Measurements from ENCODE around the gene SH2D3C.

SH2D3C gene, protein sequence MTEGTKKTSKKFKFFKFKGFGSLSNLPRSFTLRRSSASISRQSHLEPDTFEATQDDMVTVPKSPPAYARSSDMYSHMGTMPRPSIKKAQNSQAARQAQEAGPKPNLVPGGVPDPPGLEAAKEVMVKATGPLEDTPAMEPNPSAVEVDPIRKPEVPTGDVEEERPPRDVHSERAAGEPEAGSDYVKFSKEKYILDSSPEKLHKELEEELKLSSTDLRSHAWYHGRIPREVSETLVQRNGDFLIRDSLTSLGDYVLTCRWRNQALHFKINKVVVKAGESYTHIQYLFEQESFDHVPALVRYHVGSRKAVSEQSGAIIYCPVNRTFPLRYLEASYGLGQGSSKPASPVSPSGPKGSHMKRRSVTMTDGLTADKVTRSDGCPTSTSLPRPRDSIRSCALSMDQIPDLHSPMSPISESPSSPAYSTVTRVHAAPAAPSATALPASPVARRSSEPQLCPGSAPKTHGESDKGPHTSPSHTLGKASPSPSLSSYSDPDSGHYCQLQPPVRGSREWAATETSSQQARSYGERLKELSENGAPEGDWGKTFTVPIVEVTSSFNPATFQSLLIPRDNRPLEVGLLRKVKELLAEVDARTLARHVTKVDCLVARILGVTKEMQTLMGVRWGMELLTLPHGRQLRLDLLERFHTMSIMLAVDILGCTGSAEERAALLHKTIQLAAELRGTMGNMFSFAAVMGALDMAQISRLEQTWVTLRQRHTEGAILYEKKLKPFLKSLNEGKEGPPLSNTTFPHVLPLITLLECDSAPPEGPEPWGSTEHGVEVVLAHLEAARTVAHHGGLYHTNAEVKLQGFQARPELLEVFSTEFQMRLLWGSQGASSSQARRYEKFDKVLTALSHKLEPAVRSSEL

DNA sequence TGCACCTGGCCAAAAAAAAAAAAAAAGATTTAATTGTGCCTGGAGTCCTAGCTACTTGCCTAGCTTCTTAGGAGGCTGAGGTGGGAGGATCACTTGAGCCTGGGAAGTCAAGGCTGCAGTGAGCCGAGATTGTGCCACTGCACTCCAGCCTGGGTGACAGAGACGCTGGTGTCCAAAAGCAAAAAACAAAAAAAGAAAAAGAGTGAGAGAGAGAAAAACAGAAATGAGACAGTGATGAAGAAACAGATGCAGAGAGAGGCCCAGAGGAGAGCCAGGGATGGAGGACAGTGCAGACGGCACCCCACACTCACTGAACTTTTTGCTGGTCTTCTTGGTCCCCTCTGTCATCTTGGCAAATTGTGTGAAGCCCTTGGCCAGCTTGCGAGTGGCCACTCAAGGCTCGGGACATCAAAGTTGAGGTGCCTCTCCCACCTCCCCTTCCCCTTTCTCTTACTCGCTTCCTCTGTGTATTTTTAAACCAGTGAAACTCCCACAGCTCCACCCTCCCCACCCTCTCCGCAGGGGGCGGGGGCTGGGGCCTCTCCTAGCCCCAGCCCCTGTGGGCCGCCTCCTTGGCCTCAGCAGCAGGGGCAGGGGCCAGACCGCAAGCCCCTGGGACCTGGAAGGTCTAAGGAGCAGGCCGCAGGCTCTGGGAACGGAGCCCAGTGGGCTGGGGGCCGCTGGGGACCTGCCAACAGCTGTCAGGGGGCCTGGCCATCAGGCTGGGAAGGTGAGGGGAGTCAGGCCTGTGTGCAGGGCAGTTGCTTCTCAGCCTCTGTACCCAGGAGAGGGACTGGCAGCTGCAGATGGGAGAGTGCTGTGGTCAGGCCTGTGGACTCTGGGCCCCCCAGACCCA, at the start of gene SH2D3C:
Gene SH2D3C, minus strand, starts transcription at position 387 of the 856 bp plus-strand sequence. Its CDS starts 39 bp downstream, at position 348.
- Mint-ChIP-seq H3K27ac (peak within 1 kb of the TSS; percentile 90), H3K9me3 (no peaks in the 10 kb centered on the region), H3K4me3 (peak within 1 kb of the TSS; percentile 98), H3K4me1 (peaks cover 22% of the 10 kb centered on the region), H3K27me3 (no peaks in the 10 kb centered on the region), H3K36me3 (peaks cover 8% of the 10 kb centered on the region)
- ATAC-seq (ENCODE audit: low read depth) = peak; percentile 54
- DNase-seq (ENCODE audit: low spot score in 2 of 2) = no peak

DNA sequence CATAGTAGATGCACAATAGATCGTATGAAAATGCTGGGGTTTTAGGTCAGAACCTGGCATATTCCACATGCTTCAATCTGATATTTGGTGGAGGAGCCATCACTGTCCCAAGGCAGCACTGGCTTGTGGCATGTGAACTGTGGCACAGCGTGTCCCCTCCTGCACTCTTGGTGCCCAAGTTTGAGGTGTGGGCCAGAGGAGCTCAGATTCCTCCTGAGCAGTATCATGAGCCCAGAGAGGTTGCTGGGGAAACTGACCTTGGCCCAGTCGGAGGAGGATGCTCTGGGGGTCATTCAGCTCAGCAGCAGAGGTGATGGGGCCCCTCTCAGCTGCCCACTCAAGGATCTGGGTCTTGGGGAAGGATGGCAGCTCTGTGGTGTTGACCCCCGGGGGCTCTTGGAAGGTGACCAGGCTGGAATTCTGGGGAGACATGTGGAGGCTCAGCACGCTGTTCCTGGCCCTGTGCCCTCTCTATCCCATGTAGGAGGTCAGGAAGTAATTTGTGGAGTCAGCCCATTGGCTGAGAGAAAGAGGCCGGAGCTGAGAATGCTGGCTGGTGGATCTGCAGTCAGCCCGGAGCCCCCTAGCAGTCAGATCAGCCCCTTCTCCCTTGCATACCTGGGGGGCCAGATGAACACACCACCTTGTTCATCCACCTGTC, 47.9 kb upstream of the SH2D3C start:
- H3K9me3 Mint-ChIP-seq = no peaks in the 10 kb centered on the region
- no peak overlapping the region for H3K27ac Mint-ChIP-seq
- no peaks in the 10 kb centered on the region for H3K4me1 Mint-ChIP-seq
- H3K27me3 Mint-ChIP-seq = no peaks in the 10 kb centered on the region
- DNase-seq (ENCODE audit: low spot score in 2 of 2) (no peak), ATAC-seq (ENCODE audit: low read depth) (no peak)
- no peak overlapping the region for H3K4me3 Mint-ChIP-seq
- H3K36me3 Mint-ChIP-seq = no peaks in the 10 kb centered on the region

DNA sequence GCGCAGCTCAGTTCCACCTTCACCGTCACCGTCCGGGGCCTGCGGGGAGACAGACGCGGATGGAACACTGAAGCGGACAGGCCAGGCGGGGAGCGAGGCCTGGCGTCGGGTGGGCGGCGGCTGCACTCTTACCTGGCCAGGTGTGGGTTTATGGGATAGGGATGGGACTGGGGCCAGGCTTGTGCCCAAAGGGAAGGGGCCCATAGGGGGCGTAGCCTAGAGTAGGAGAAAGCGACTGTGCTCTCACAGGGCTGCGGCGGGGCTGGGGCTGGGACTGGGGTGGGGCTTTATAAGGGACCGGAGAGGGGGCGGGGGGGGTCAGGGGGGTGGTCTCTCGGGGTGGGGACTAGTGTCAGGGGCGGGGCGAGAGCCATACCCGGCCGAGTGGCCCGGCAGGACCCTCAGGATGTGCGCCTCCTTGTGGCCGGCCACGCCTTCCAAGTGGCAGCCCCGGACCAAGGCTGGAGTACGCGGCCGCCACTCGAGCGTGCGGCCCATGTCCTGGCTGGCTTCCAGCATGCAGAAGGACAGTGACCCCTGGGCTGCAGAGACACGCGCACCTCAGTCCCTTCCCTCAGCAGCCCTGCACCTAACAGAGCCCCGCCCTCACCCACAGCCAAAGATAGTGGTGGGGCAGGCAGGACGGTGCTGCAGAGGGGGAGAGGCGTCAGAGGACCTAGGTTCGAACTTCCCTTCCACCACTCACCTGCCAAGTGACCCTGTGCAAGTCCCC, 47.0 kb upstream of the SH2D3C start:
- DNase-seq (ENCODE audit: low spot score in 2 of 2) (no peak), ATAC-seq (ENCODE audit: low read depth) (peak; percentile 39)
- Mint-ChIP-seq H3K4me3 (no peak overlapping the region), H3K9me3 (no peaks in the 10 kb centered on the region), H3K27ac (no peak overlapping the region), H3K4me1 (peaks cover 2% of the 10 kb centered on the region), H3K36me3 (peaks cover 1% of the 10 kb centered on the region), H3K27me3 (no peaks in the 10 kb centered on the region)

GRCh38 chr9:127822108-127822507, 43.6 kb upstream of the SH2D3C start:
- H3K9me3 Mint-ChIP-seq = no peaks in the 10 kb centered on the region
- ATAC-seq (ENCODE audit: low read depth) (no peak), DNase-seq (ENCODE audit: low spot score in 2 of 2) (no peak)
- H3K27me3 Mint-ChIP-seq = no peaks in the 10 kb centered on the region
- H3K4me1 Mint-ChIP-seq = peaks cover 2% of the 10 kb centered on the region
- H3K4me3 Mint-ChIP-seq = no peak overlapping the region
- peaks cover 7% of the 10 kb centered on the region for H3K36me3 Mint-ChIP-seq
- H3K27ac Mint-ChIP-seq = no peak overlapping the region

- Mint-ChIP-seq H3K4me1 (peaks cover 2% of the 10 kb centered on the region), H3K27me3 (no peaks in the 10 kb centered on the region), H3K4me3 (no peak overlapping the region), H3K9me3 (no peaks in the 10 kb centered on the region), H3K36me3 (peaks cover 11% of the 10 kb centered on the region), H3K27ac (no peak overlapping the region)
- ATAC-seq (ENCODE audit: low read depth) = no peak
- DNase-seq (ENCODE audit: low spot score in 2 of 2) = no peak
Measured at GRCh38 chr9:127818574-127818973, 40.1 kb upstream of the SH2D3C start.

GRCh38 chr9:127817881-127818434, 39.5 kb upstream of the SH2D3C start:
- ATAC-seq (ENCODE audit: low read depth) = no peak
- Mint-ChIP-seq H3K4me1 (peaks cover 2% of the 10 kb centered on the region), H3K27ac (no peak overlapping the region), H3K9me3 (no peaks in the 10 kb centered on the region), H3K4me3 (no peak overlapping the region), H3K36me3 (peaks cover 13% of the 10 kb centered on the region), H3K27me3 (no peaks in the 10 kb centered on the region)
- no peak for DNase-seq (ENCODE audit: low spot score in 2 of 2)

DNA sequence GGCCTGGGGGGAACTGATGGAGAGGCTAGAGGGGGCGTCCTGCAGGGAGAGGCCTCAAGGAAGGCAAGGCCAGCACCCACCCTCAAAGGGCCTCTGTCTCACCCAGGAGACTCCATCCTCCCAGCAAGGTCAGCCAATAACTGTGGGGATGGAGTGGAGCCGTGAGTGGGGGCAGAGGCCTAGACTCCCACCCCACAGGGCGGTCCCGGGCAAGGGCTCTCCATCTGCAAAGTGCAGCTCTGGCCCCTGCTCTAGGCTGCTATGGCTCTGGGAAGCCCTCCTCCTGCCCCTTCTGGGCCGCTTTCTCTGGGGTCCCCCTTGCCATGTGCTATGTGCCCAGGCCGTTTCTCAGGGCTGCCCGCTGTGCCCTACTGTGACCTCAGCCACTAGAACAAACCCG, 38.3 kb upstream of the SH2D3C start:
- DNase-seq (ENCODE audit: low spot score in 2 of 2) = no peak
- H3K9me3 Mint-ChIP-seq = no peaks in the 10 kb centered on the region
- H3K27me3 Mint-ChIP-seq = no peaks in the 10 kb centered on the region
- H3K4me1 Mint-ChIP-seq = peaks cover 2% of the 10 kb centered on the region
- peaks cover 13% of the 10 kb centered on the region for H3K36me3 Mint-ChIP-seq
- ATAC-seq (ENCODE audit: low read depth) = no peak
- H3K4me3 Mint-ChIP-seq = no peak overlapping the region
- no peak overlapping the region for H3K27ac Mint-ChIP-seq

GRCh38 chr9:127816362-127816725, 37.9 kb upstream of the SH2D3C start:
- Mint-ChIP-seq H3K4me3 (no peak overlapping the region), H3K27ac (no peak overlapping the region)
- no peak for DNase-seq (ENCODE audit: low spot score in 2 of 2)

GRCh38 chr9:127815512-127816361, 37.3 kb upstream of the SH2D3C start:
- ATAC-seq (ENCODE audit: low read depth) = no peak
- Mint-ChIP-seq H3K4me3 (no peak overlapping the region), H3K27me3 (no peaks in the 10 kb centered on the region), H3K36me3 (peaks cover 11% of the 10 kb centered on the region), H3K4me1 (no peaks in the 10 kb centered on the region), H3K27ac (no peak overlapping the region), H3K9me3 (no peaks in the 10 kb centered on the region)
- DNase-seq (ENCODE audit: low spot score in 2 of 2) = no peak

More at GRCh38 chr9:127816362-127816725, 37.9 kb upstream of the SH2D3C start:
- no peaks in the 10 kb centered on the region for H3K9me3 Mint-ChIP-seq
- H3K36me3 Mint-ChIP-seq = peaks cover 13% of the 10 kb centered on the region
- peaks cover 2% of the 10 kb centered on the region for H3K4me1 Mint-ChIP-seq
- ATAC-seq (ENCODE audit: low read depth) = no peak
- H3K27me3 Mint-ChIP-seq = no peaks in the 10 kb centered on the region

GRCh38 chr9:127814619-127815511, 36.4 kb upstream of the SH2D3C start:
- H3K27me3 Mint-ChIP-seq = no peaks in the 10 kb centered on the region
- no peak for ATAC-seq (ENCODE audit: low read depth)
- H3K27ac Mint-ChIP-seq = no peak overlapping the region
- H3K4me1 Mint-ChIP-seq = no peaks in the 10 kb centered on the region
- peaks cover 11% of the 10 kb centered on the region for H3K36me3 Mint-ChIP-seq
- H3K9me3 Mint-ChIP-seq = no peaks in the 10 kb centered on the region
- DNase-seq (ENCODE audit: low spot score in 2 of 2) = no peak
- no peak overlapping the region for H3K4me3 Mint-ChIP-seq

DNA sequence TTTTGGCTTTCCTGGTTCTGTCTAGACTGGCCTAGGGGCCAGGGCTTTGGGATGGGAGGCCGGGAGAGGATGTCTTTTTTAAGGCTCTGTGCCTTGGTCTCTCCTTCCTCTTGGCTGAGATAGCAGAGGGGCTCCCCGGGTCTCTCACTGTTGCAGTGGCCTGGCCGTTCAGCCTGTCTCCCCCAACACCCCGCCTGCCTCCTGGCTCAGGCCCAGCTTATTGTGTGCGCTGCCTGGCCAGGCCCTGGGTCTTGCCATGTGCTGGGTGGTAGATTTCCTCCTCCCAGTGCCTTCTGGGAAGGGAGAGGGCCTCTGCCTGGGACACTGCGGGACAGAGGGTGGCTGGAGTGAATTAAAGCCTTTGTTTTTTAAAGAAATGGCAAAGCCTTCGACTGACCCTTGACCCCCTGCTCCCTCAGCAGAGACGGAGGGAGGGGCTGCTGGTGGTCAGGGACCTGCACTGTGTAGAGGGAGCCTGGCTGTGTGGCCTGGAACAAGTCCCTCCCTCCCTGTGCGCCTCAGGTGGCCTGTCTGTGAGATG, 35.3 kb upstream of the SH2D3C start:
- no peak overlapping the region for H3K4me3 Mint-ChIP-seq
- no peaks in the 10 kb centered on the region for H3K27me3 Mint-ChIP-seq
- no peaks in the 10 kb centered on the region for H3K9me3 Mint-ChIP-seq
- no peak overlapping the region for H3K27ac Mint-ChIP-seq
- peaks cover 11% of the 10 kb centered on the region for H3K36me3 Mint-ChIP-seq
- ATAC-seq (ENCODE audit: low read depth) (no peak), DNase-seq (ENCODE audit: low spot score in 2 of 2) (no peak)
- H3K4me1 Mint-ChIP-seq = no peaks in the 10 kb centered on the region

All from memory B cell (primary cell).